H1 (cell line): Measurements from ENCODE around the gene ZACN. TPM values are rescaled to one million over a fixed set of nuclear protein-coding genes. Genes with fewer than 3 reads are reported as not detected.

Experiments
- CTCF ChIA-PET: fragments of 300-600 bp; sonication (Branson Sonifier 250); formaldehyde crosslinking; loops from one replicate; lab custom pipeline; 2021; ENCODE audit not compliant: partially characterized antibody; lab: Charles Lee
- POLR2A ChIA-PET: fragments of 300-600 bp; sonication (Branson Sonifier 250); formaldehyde crosslinking; loops from one replicate; lab custom pipeline; 2021; ENCODE audit warnings: inconsistent platforms; ENCODE audit not compliant: partially characterized antibody; lab: Charles Lee
- DNase-seq, 2 experiments: peaks; one replicate each; pipeline versions ENCODE4 v3.0.0 to v3.0.0-alpha.2; 2010 to 2022; ENCODE audit warnings: low spot score in 2 of 2, low read depth in 1 of 2, mixed read lengths in 1 of 2
- FAIRE-seq: peaks from 2 replicates; lab custom pipeline; 2011; peaks lifted over from hg19 to GRCh38; lab: Jason Lieb, UNC
- H2AFZ ChIP-seq: 2 replicates; pipeline ENCODE4 v1.8.1; 2012; ENCODE audit warnings: low read length, inconsistent platforms
- H2AK5ac ChIP-seq: 2 replicates; pipeline ENCODE4 v1.6.1; 2013; ENCODE audit warnings: low read depth, low read length
- H2BK120ac ChIP-seq: replicated peaks from 2 replicates; pipeline ENCODE3; 2013; ENCODE audit warnings: low read depth, low read length, inconsistent platforms
- H2BK12ac ChIP-seq: 2 replicates; pipeline ENCODE4 v1.6.1; 2013; ENCODE audit warnings: low read depth, low read length
- H2BK15ac ChIP-seq: 2 replicates; pipeline ENCODE4 v1.6.1; 2013; ENCODE audit warnings: low read length
- H2BK20ac ChIP-seq: 2 replicates; pipeline ENCODE4 v1.6.1; 2013; ENCODE audit warnings: low read length
- H2BK5ac ChIP-seq: 2 replicates; pipeline ENCODE4 v1.6.1; 2013; ENCODE audit warnings: low read depth, low read length
- H3K14ac ChIP-seq: 2 replicates; pipeline ENCODE4 v1.6.1; 2013; ENCODE audit warnings: inconsistent platforms; ENCODE audit not compliant: insufficient read length
- H3K18ac ChIP-seq: 2 replicates; pipeline ENCODE4 v1.6.1; 2013; ENCODE audit warnings: low read length; ENCODE audit errors: extremely low read depth
- H3K23ac ChIP-seq: 2 replicates; pipeline ENCODE4 v1.6.1; 2013; ENCODE audit warnings: inconsistent platforms; ENCODE audit not compliant: insufficient read length
- H3K23me2 ChIP-seq: 2 replicates; pipeline ENCODE4 v1.6.1; 2013; ENCODE audit warnings: low read depth, low read length
- H3K27ac ChIP-seq: 2 replicates; pipeline ENCODE4 v1.6.1; 2011; ENCODE audit warnings: low read depth, low read length, inconsistent platforms
- H3K27me3 ChIP-seq, 4 experiments: replicated peaks in 1 of 4; 1 replicate in 1 of 4; 2 replicates in 3 of 4; pipeline versions ENCODE4 v1.6.1 to v1.8.1; 2011 to 2013; ENCODE audit warnings: low read length in 3 of 4, mild to moderate bottlenecking in 3 of 4, inconsistent platforms in 2 of 4, mixed read lengths in 2 of 4, moderate library complexity in 1 of 4; ENCODE audit not compliant: control insufficient read depth in 3 of 4, insufficient read depth in 3 of 4; ENCODE audit errors: extremely low read depth in 1 of 4
- H3K36me3 ChIP-seq, 4 experiments: 2 replicates each; pipeline versions ENCODE4 v1.6.1 to v1.8.1; 2011 to 2013; ENCODE audit warnings: mild to moderate bottlenecking in 4 of 4, low read length in 3 of 4, moderate library complexity in 2 of 4, control low read depth in 1 of 4, inconsistent platforms in 1 of 4; ENCODE audit not compliant: insufficient read depth in 4 of 4, control insufficient read depth in 2 of 4
- H3K4ac ChIP-seq: replicated peaks from 2 replicates; pipeline ENCODE3; 2013; ENCODE audit warnings: low read length, low read depth, mixed read lengths, inconsistent platforms; ENCODE audit not compliant: insufficient read length
- H3K4me1 ChIP-seq, 4 experiments: replicated peaks in 1 of 4; 1 replicate in 1 of 4; 2 replicates in 3 of 4; pipeline versions ENCODE4 v1.6.1 to v1.8.1; 2011 to 2013; ENCODE audit warnings: low read length in 3 of 4, inconsistent platforms in 2 of 4, mixed read lengths in 1 of 4; ENCODE audit not compliant: insufficient read depth in 4 of 4, control insufficient read depth in 3 of 4
- H3K4me2 ChIP-seq, 2 experiments: 2 replicates each; pipeline versions ENCODE4 v1.6.1 to v1.8.1; 2011 to 2013; ENCODE audit warnings: low read depth in 2 of 2, low read length in 2 of 2, control low read depth in 1 of 2, inconsistent platforms in 1 of 2, mild to moderate bottlenecking in 1 of 2; ENCODE audit not compliant: insufficient read depth in 1 of 2
- H3K4me3 ChIP-seq, 4 experiments: fragments of 200-600, 300-600 bp in 1 of 4; sonication (generic), shearing (Covaris generic), sonication (Bioruptor Twin) in 1 of 4; 2 replicates each; pipeline versions ENCODE4 v1.5.1 to v1.8.1; 2011 to 2016; ENCODE audit warnings: low read length in 4 of 4, low read depth in 3 of 4, control low read depth in 2 of 4, inconsistent platforms in 2 of 4, mild to moderate bottlenecking in 2 of 4, mixed read lengths in 1 of 4, moderate library complexity in 1 of 4; ENCODE audit not compliant: insufficient read depth in 2 of 4; ENCODE audit errors: extremely low read depth in 1 of 4
- H3K56ac ChIP-seq: replicated peaks from 2 replicates; pipeline ENCODE3; 2013; ENCODE audit warnings: low read depth, mild to moderate bottlenecking, mixed read lengths, low read length, inconsistent platforms; ENCODE audit not compliant: insufficient read length
- H3K79me1 ChIP-seq: 2 replicates; pipeline ENCODE4 v1.6.1; 2013; ENCODE audit warnings: low read depth, low read length, control low read depth
- H3K79me2 ChIP-seq, 2 experiments: 2 replicates each; pipeline versions ENCODE4 v1.6.1 to v1.8.1; 2012 to 2013; ENCODE audit warnings: low read length in 2 of 2, mild to moderate bottlenecking in 2 of 2, inconsistent platforms in 1 of 2; ENCODE audit not compliant: insufficient read depth in 2 of 2, control insufficient read depth in 1 of 2
- H3K9ac ChIP-seq, 4 experiments: replicated peaks in 1 of 4; 1 replicate in 1 of 4; 2 replicates in 3 of 4; pipeline versions ENCODE4 v1.6.1 to v1.8.1; 2011 to 2013; ENCODE audit warnings: low read depth in 3 of 4, low read length in 3 of 4, control low read depth in 2 of 4, mild to moderate bottlenecking in 2 of 4, moderate library complexity in 2 of 4, inconsistent platforms in 1 of 4; ENCODE audit errors: extremely low read depth in 1 of 4
- H3K9me3 ChIP-seq, 2 experiments: 2 replicates each; pipeline versions ENCODE4 v1.6.1 to v1.8.1; 2012 to 2013; ENCODE audit warnings: mild to moderate bottlenecking in 2 of 2, moderate library complexity in 2 of 2, control low read depth in 1 of 2, inconsistent platforms in 1 of 2, low read depth in 1 of 2, low read length in 1 of 2, mixed read lengths in 1 of 2; ENCODE audit not compliant: insufficient read depth in 2 of 2
- H4K20me1 ChIP-seq, 2 experiments: replicated peaks in 1 of 2; 2 replicates each; pipeline versions ENCODE3 to v1.8.1; 2011 to 2013; ENCODE audit warnings: inconsistent platforms in 2 of 2, low read length in 2 of 2, mild to moderate bottlenecking in 1 of 2; ENCODE audit not compliant: insufficient read depth in 2 of 2, control insufficient read depth in 1 of 2
- H4K5ac ChIP-seq: 2 replicates; pipeline ENCODE4 v1.6.1; 2013; ENCODE audit warnings: low read length, low read depth, mixed read lengths, inconsistent platforms; ENCODE audit not compliant: insufficient read length
- H4K8ac ChIP-seq: 2 replicates; pipeline ENCODE4 v1.8.0; 2013; ENCODE audit warnings: mild to moderate bottlenecking, moderate library complexity, low read length, inconsistent platforms; ENCODE audit not compliant: insufficient read depth; ENCODE audit errors: extremely low read depth
- H4K91ac ChIP-seq: replicated peaks from 2 replicates; pipeline ENCODE3; 2013; ENCODE audit warnings: low read length, mixed read lengths, inconsistent platforms; ENCODE audit not compliant: insufficient read length
- EZH2 ChIP-seq: fragments of 200-600 bp; sonication (generic); IDR thresholded peaks from 2 replicates; pipeline ENCODE4 v1.7.1; 2012; ENCODE audit warnings: low read depth, mild to moderate bottlenecking, moderate library complexity, low read length, inconsistent platforms; ENCODE audit not compliant: severe bottlenecking
- FOSL1 ChIP-seq: IDR thresholded peaks from 2 replicates; pipeline ENCODE4 v1.6.1; 2011; ENCODE audit warnings: mild to moderate bottlenecking, low read depth, low read length, moderate library complexity; ENCODE audit not compliant: insufficient read depth
- POLR2A ChIP-seq, 2 experiments: IDR thresholded peaks; 1 replicate in 1 of 2; 2 replicates in 1 of 2; pipeline ENCODE4 v1.6.1; 2011; ENCODE audit warnings: low read depth in 2 of 2, low read length in 2 of 2, mild to moderate bottlenecking in 2 of 2; ENCODE audit errors: control extremely low read depth in 1 of 2
- POLR2AphosphoS5 ChIP-seq: IDR thresholded peaks from 2 replicates; pipeline ENCODE4 v1.6.1; 2011; ENCODE audit warnings: low read depth, low read length
- SIN3A ChIP-seq, 2 experiments: IDR thresholded peaks in 1 of 2; conservative IDR thresholded peaks in 1 of 2; 2 replicates each; pipeline ENCODE4 v1.6.1; 2011 to 2012; ENCODE audit warnings: low read length in 2 of 2, improper control_type of control experiment in 1 of 2, low read depth in 1 of 2, mild to moderate bottlenecking in 1 of 2
- SIX5 ChIP-seq: IDR thresholded peaks from 2 replicates; pipeline ENCODE4 v1.6.1; 2011; ENCODE audit warnings: mild to moderate bottlenecking, low read depth, low read length
- SP2 ChIP-seq: IDR thresholded peaks from 2 replicates; pipeline ENCODE4 v1.6.1; 2012; ENCODE audit warnings: mild to moderate bottlenecking, low read length, inconsistent platforms
- SUZ12 ChIP-seq: fragments of 200-600 bp; sonication (generic); IDR thresholded peaks from 2 replicates; pipeline ENCODE4 v1.6.1; 2012; ENCODE audit warnings: mild to moderate bottlenecking, inconsistent platforms, low read length, moderate library complexity, mixed read lengths
- TAF1 ChIP-seq: IDR thresholded peaks from 2 replicates; pipeline ENCODE4 v1.6.1; 2011; ENCODE audit warnings: mild to moderate bottlenecking, low read depth, low read length
- TBP ChIP-seq: IDR thresholded peaks from 2 replicates; pipeline ENCODE4 v1.6.1; 2011; ENCODE audit warnings: low read depth, low read length, improper control_type of control experiment
- TCF12 ChIP-seq: IDR thresholded peaks from 2 replicates; pipeline ENCODE4 v1.6.1; 2011; ENCODE audit warnings: low read depth, mild to moderate bottlenecking, low read length
- YY1 ChIP-seq: IDR thresholded peaks from 2 replicates; pipeline ENCODE4 v1.6.1; 2011; ENCODE audit warnings: low read depth, mild to moderate bottlenecking, low read length
- WGBS, 2 experiments: shearing (Covaris generic) in 1 of 2; methylation state at CpG; one replicate each; pipeline versions ENCODE4 v1.1.6 to v1.1.7; 2013 to 2015; ENCODE audit warnings: low lambda C conversion rate in 2 of 2, mixed read lengths in 2 of 2, inconsistent platforms in 1 of 2, low coverage in 1 of 2, missing lambda C conversion rate in 1 of 2; ENCODE audit not compliant: insufficient replicate concordance in 2 of 2, insufficient coverage in 1 of 2, insufficient read length in 1 of 2; ENCODE audit errors: extremely low coverage in 1 of 2, missing lambda C conversion rate in 1 of 2; 5-methylcytosine and 5-hydroxymethylcytosine counted together
- polyA plus RNA-seq, 7 experiments: library from polyadenylated mRNA; depleted of rRNA in 3 of 7; stranded (reverse) in 5 of 7; unstranded in 2 of 7; fragments of >200 nt in 5 of 7; fragments of 200-250 nt in 2 of 7; gene quantifications; 1 replicate in 5 of 7; 2 replicates in 1 of 7; 4 replicates in 1 of 7; pipeline versions ENCODE4 v1.2.1 to v1.2.3, GENCODE V29; 2011 to 2013; ENCODE audit warnings: missing spikeins in 2 of 7, mixed read lengths in 2 of 7
- total RNA-seq: library from RNA; stranded (reverse); fragmentation: NEBNext Ultra II Directional; extraction: Animal tissue kit (Norgen Biotek cat#: 25700); gene quantifications from 2 replicates; pipeline ENCODE4 v1.2.1, GENCODE V29; 2021

Gene ZACN
- total and polyA plus RNA-seq, 2 of the 8 experiments (the other 6 are each of a cell fraction or from before 2014, with no cell fraction given), result 0.26 TPM; not detected in 1

DNA sequence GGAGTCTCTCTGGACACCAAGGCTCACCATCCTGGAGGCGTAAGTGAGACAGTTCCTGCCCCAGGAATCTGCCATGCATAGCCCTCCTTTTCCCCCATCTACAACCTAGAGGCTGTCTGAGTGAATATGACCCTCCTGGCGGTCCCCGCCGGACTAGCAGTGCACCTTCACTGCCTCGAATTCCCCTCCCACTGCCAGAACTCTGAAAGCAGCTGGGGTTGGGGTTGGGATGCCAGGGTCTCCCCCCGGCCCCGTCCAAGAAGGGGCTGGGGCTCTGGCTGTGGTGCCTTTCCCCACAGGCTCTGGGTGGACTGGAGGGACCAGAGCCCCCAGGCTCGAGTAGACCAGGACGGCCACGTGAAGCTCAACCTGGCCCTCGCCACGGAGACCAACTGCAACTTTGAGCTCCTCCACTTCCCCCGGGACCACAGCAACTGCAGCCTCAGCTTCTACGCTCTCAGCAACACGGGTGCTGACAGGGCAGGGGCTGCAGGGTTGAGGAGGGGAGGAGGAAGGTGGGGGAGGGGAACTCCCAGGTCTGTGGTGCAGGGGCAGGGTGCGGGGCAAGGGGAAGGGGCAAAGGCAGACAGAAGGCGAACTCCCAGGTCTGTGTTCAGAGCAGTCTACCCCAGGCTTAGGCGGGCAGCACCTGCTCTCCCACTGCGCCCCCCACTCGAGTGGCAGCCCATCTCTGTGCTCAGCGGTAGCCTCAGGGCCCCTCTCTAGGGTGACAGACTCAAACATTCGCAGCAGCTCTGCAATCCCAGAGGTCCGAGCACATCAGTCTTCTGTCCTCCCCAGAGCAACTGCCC, 1.2 kb downstream of the ZACN start:
- H3K79me2 ChIP-seq, result no peaks in the 10 kb centered on the region
- H2BK15ac ChIP-seq, result peak overlapping the region; percentile 65; the same call in 1 of the 2 replicates
- H2BK120ac ChIP-seq, result no peak overlapping the region
- peaks cover 10% of the 10 kb centered on the region; the same call in 1 of the 2 replicates for H3K23me2 ChIP-seq
- H3K56ac ChIP-seq, result no peak overlapping the region
- H3K4me3 ChIP-seq, result peak overlapping the region in 3 of 4 experiments; percentile 15 to 51 (median 34); a peak in 4 of 8 replicates
- ChIA-PET POLR2A (interaction anchor here (0.5 to 4.0 kb wide), 38 partner anchors 8 to 300 kb away, joined by 3 to 28 read pairs (median 5); partner anchors contain the start of genes EXOC7, FBF1, MRPL38 and SRP68), CTCF (interaction anchor here (0.6 to 7.6 kb wide), 25 partner anchors 9 to 582 kb away, joined by 3 to 36 read pairs (median 4); no protein-coding TSS in a partner anchor)
- H3K36me3 ChIP-seq, result peaks cover 7 to 19% (median 15%) of the 10 kb centered on the region in 4 experiments
- FAIRE-seq (no peak), DNase-seq (peak in 1 of 2 experiments; percentile 72)
- H3K4me1 ChIP-seq, result peaks cover 0 to 42% (median 33%) of the 10 kb centered on the region in 4 experiments; a peak in 6 of 7 replicates
- H2BK12ac ChIP-seq, result peak overlapping the region; percentile 55; the same call in 1 of the 2 replicates
- peak overlapping the region in 2 of 4 experiments; percentile 2 to 8; a peak in 5 of 7 replicates for H3K9ac ChIP-seq
- peak overlapping the region; percentile 18; the same call in 1 of the 2 replicates for H2AK5ac ChIP-seq
- peaks cover 2 to 13% of the 10 kb centered on the region in 2 experiments for H4K20me1 ChIP-seq
- H2AFZ ChIP-seq, result no peak overlapping the region
- no peak overlapping the region for H3K27ac ChIP-seq
- H3K4me2 ChIP-seq, result peak overlapping the region; percentile 76 to 80
- peak overlapping the region; percentile 55 for H3K18ac ChIP-seq
- H3K4ac ChIP-seq, result no peak overlapping the region
- no peak overlapping the region for H2BK20ac ChIP-seq
- peak overlapping the region; percentile 52; the same call in 1 of the 2 replicates for H2BK5ac ChIP-seq
- no peak overlapping the region for H4K5ac ChIP-seq
- 20% methylated on average over 23 of the region's 23 CpGs; no CpG with 5 or more reads in 1 of the 2 experiments for WGBS, 2 experiments
- no peak overlapping the region for H4K8ac ChIP-seq
- no peak overlapping the region for H3K23ac ChIP-seq
- H3K14ac ChIP-seq, result no peak overlapping the region
- no peaks in the 10 kb centered on the region for H3K79me1 ChIP-seq
- H4K91ac ChIP-seq, result peak overlapping the region; percentile 34
- H3K27me3 ChIP-seq, result peaks cover 37 to 50% (median 47%) of the 10 kb centered on the region in 4 experiments
- no peaks in the 10 kb centered on the region for H3K9me3 ChIP-seq
- TF ChIP-seq TCF12 (no peak), YY1 (no peak), SUZ12 (no peak), TBP (no peak), SP2 (no peak), TAF1 (no peak), SIX5 (no peak), POLR2AphosphoS5 (peak; percentile 65; the same call in 1 of the 2 replicates), POLR2A (IDR thresholded peaks at IDR 0.05; ENCODE audit: control extremely low read depth in 1 of 2, low read depth in 2 of 2, low read length in 2 of 2) (peak; percentile 43 to 54), FOSL1 (no peak), EZH2 (peak; percentile 38), SIN3A (conservative IDR thresholded peaks at IDR 0.05 in 1 of 2, IDR thresholded peaks at IDR 0.05 in 1 of 2; ENCODE audit: low read depth in 1 of 2, low read length in 2 of 2) (no peak)
